Measurements from ENCODE around the gene OR2T29. TPM values are rescaled to one million over a fixed set of nuclear protein-coding genes. Genes with fewer than 3 reads are reported as not detected.

OR2T29 gene

Small RNA genes within 50 kb of the gene (small RNA-seq; reads per million reads assigned to genes)
- gene RF00019 (ENCODE audit: insufficient read depth): not detected
